Measurements from ENCODE around the gene ECM1. TPM values are rescaled to one million over a fixed set of nuclear protein-coding genes. Genes with fewer than 3 reads are reported as not detected.

The ECM1 gene
- total RNA-seq, 1 experiment from 2014 or later: 10.3 TPM

- Histone ChIP-seq H3K9me2 (ENCODE audit: insufficient read depth) (no peaks in the 10 kb centered on the region), H4K20me1 (ENCODE audit: insufficient read depth) (no peaks in the 10 kb centered on the region), H3F3A (ENCODE audit: insufficient read depth, low read depth) (peaks cover 57% of the 10 kb centered on the region), H3K27ac (no peak overlapping the region), H3K4me1 (replicated peaks; ENCODE audit: insufficient read depth) (peaks cover 46% of the 10 kb centered on the region), H2AFZ (no peak overlapping the region), H3K9me3 (ENCODE audit: insufficient read depth, low read depth) (no peaks in the 10 kb centered on the region), H3K36me3 (ENCODE audit: low read depth) (no peaks in the 10 kb centered on the region), H3K27me3 (ENCODE audit: insufficient read depth, low read depth) (no peaks in the 10 kb centered on the region), H3K4me3 (no peak overlapping the region), H3K79me2 (ENCODE audit: low read depth) (peaks cover under 1% of the 10 kb centered on the region; the same call in 1 of the 2 replicates), H3K4me2 (no peak overlapping the region)
- TF ChIP-seq CTCF (conservative IDR thresholded peaks at IDR 0.05) (no peak), EZH2 (IDR thresholded peaks at IDR 0.05; ENCODE audit: low read depth) (no peak)
- POLR2A ChIA-PET (ENCODE audit: unreplicated experiment): no interaction called here
- BruUV-seq (replicated peaks): no TSS peak
- CTCF ChIA-PET: no interaction called here
- no peak for DNase-seq
- intact Hi-C loops (cut with micrococcal nuclease; ENCODE audit: unreplicated experiment): loop anchor here (5.0 kb wide), 1 partner anchor 67 kb away; the partner anchor contains the start of gene TARS2
Measured at GRCh38 chr1:150554086-150554452, 46.2 kb downstream of the ECM1 start.

- Histone ChIP-seq H4K20me1 (ENCODE audit: insufficient read depth) (no peaks in the 10 kb centered on the region), H3F3A (ENCODE audit: insufficient read depth, low read depth) (peaks cover 54% of the 10 kb centered on the region), H3K27me3 (ENCODE audit: insufficient read depth, low read depth) (no peaks in the 10 kb centered on the region), H3K27ac (no peak overlapping the region), H3K4me2 (no peak overlapping the region), H3K4me3 (no peak overlapping the region), H2AFZ (no peak overlapping the region), H3K36me3 (ENCODE audit: low read depth) (no peaks in the 10 kb centered on the region), H3K4me1 (replicated peaks; ENCODE audit: insufficient read depth) (peaks cover 40% of the 10 kb centered on the region), H3K79me2 (ENCODE audit: low read depth) (peaks cover 13% of the 10 kb centered on the region), H3K9me3 (ENCODE audit: insufficient read depth, low read depth) (no peaks in the 10 kb centered on the region), H3K9me2 (ENCODE audit: insufficient read depth) (no peaks in the 10 kb centered on the region)
- no TSS peak for BruUV-seq (replicated peaks)
- ChIA-PET POLR2A (ENCODE audit: unreplicated experiment) (interaction anchor here (0.6 kb wide), 1 partner anchor 19 kb away, joined by 6 read pairs; no protein-coding TSS in a partner anchor), CTCF (interaction anchor here (0.6 kb wide), 1 partner anchor 711 kb away, joined by 5 read pairs; no protein-coding TSS in a partner anchor)
- intact Hi-C loops (cut with micrococcal nuclease; ENCODE audit: unreplicated experiment): no loop called here
- no peak for TF ChIP-seq CTCF (conservative IDR thresholded peaks at IDR 0.05)
- no peak for TF ChIP-seq EZH2 (IDR thresholded peaks at IDR 0.05; ENCODE audit: low read depth)
- no peak for DNase-seq
Measured at GRCh38 chr1:150555198-150555970, 47.5 kb downstream of the ECM1 start.

GRCh38 chr1:150555971-150556865 is 48.3 kb downstream of the ECM1 start:
- Histone ChIP-seq H3K4me2 (no peak overlapping the region), H3K27ac (no peak overlapping the region), H2AFZ (no peak overlapping the region), H3F3A (ENCODE audit: insufficient read depth, low read depth) (peaks cover 47% of the 10 kb centered on the region), H3K9me3 (ENCODE audit: insufficient read depth, low read depth) (no peaks in the 10 kb centered on the region), H3K36me3 (ENCODE audit: low read depth) (no peaks in the 10 kb centered on the region), H4K20me1 (ENCODE audit: insufficient read depth) (no peaks in the 10 kb centered on the region), H3K79me2 (ENCODE audit: low read depth) (peaks cover 18% of the 10 kb centered on the region), H3K4me3 (no peak overlapping the region), H3K27me3 (ENCODE audit: insufficient read depth, low read depth) (no peaks in the 10 kb centered on the region), H3K4me1 (replicated peaks; ENCODE audit: insufficient read depth) (peaks cover 36% of the 10 kb centered on the region), H3K9me2 (ENCODE audit: insufficient read depth) (no peaks in the 10 kb centered on the region)
- no TSS peak for BruUV-seq (replicated peaks)
- CTCF ChIA-PET: no interaction called here
- intact Hi-C loops (cut with micrococcal nuclease; ENCODE audit: unreplicated experiment): no loop called here
- POLR2A ChIA-PET (ENCODE audit: unreplicated experiment): no interaction called here
- DNase-seq: no peak
- TF ChIP-seq EZH2 (IDR thresholded peaks at IDR 0.05; ENCODE audit: low read depth): no peak
- no peak for TF ChIP-seq CTCF (conservative IDR thresholded peaks at IDR 0.05)
